ENCODE data around the gene TMEM132C. TPM values are rescaled to one million over a fixed set of nuclear protein-coding genes. Genes with fewer than 3 reads are reported as not detected.

TMEM132C gene
- polyA plus RNA-seq, 4 donors: 1.9 to 3.7 (median 3.3) TPM

DNA sequence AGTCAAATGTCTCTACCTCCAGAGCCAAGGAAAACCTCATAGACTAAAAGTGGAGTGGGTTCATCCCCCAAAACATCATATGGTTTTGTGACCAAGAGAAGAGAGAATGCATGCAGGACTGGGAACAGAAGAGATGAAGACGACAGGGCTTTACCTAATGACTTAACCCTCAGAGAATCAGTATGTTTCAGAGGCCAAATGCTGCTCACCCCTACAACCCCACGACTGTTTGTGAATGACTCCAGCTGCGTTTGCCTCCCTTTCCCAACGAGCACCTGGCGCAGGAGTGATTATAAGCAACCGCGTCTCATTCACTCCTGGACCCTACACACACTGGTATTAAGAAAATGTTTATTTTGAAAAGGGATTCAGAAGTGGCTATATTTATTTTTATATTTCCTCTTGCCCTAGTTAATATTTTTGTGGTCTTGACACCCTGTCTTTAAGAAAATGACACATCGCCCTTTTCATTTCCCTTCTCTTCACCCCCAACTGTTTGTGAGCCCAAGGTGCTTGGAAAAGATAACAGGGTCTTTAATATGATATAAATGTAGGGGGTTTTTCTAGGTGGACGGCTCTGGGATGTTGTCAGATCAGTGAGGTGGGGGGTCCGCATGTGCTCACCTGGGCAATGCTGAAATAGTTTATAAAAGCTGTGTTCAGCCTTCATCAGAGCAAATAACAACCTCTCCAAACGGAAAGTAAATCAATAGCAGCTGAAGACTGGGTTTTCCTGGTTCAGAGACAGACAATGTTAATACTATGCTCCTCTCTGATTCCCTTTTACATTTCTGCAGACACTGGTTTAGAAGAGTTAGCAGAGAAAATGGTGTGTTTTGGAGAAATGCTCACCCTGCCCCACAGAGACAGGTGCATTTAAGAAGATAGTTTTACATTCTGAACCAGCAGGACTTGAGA, 479.1 kb downstream of the TMEM132C start:
- no peak for DNase-seq (ENCODE audit: low read depth in 4 of 4, low spot score in 3 of 4)

DNA sequence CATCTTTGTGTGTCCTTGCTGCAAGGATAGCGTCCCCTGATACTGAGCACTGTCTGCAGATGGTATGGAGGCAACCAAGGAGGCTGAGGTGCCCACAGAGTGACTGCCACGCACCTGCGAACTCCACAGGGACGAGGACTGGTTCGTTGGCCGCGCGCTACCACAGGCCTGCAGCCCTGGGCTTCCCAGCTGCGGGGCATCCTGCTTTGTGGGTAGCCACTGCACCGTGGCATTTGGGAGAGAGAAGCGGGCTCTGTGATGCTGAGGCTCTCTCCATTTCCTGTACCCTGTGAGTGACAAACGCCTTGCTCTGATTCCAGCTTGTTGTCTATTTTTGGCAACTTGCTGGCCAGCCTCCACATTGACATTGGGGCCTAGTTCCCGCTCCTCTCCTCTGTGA, 480.5 kb downstream of the TMEM132C start:
- no peak for DNase-seq (ENCODE audit: low read depth in 4 of 4, low spot score in 3 of 4)

DNA sequence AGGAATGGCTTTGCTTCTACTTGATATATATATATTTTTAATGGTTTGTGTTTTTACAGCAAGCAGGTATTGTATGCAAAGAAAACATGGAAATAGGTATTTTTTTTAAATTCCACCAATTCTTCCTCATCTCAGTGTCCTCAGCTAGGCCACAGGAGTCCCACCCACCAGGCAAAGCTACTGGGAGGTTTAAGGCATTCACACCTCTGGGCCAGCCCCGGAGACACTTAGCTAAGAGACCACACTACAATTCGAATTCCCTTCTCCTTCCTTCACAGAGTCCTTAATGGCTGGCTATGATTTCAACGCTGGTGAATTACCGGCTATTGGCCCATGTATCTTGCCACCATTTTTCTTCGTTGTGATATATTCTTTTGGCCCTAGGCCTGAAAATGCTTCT, 485.4 kb downstream of the TMEM132C start:
- no peak for DNase-seq (ENCODE audit: low read depth in 4 of 4, low spot score in 3 of 4)

DNA sequence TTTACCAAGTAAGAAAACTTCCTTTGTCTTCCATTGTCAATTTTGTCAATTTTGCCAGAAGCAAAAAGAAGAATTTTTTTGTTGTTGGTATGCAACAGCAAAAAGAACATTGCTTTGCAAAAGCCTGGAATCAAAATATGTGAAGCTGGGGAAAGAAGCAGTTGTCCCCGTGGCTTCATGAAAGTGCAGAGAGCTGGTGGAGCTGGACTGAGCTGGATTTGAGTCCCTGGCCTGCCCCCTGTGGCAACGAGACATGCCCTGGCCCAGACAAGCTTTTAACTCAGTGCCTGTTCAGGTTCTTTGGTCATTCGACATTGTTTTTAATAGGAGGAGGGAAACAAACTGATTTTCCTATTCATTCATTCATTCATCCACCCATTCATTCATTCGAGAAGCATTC, 486.5 kb downstream of the TMEM132C start:
- no peak for DNase-seq (ENCODE audit: low read depth in 4 of 4, low spot score in 3 of 4)

DNA sequence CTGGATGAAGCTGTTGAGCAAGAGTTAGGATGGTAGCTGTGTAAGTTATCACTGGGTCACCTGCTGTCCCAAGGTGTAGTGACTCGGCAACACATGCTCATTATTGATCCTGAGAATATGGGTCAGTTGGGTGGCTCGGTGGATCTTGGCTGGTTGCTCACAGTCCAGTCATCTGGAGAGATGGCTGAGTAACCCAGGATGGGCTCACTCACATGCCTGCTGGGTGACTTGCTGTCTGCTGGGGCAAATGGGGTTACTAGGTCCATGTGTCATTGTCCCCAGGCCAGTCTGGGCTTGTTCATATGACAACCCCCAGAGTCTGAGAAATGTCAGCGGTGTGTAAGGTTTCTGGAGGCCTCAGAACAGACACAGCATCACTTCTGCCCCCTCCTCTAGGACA, 487.3 kb downstream of the TMEM132C start:
- no peak for DNase-seq (ENCODE audit: low read depth in 4 of 4, low spot score in 3 of 4)

DNA sequence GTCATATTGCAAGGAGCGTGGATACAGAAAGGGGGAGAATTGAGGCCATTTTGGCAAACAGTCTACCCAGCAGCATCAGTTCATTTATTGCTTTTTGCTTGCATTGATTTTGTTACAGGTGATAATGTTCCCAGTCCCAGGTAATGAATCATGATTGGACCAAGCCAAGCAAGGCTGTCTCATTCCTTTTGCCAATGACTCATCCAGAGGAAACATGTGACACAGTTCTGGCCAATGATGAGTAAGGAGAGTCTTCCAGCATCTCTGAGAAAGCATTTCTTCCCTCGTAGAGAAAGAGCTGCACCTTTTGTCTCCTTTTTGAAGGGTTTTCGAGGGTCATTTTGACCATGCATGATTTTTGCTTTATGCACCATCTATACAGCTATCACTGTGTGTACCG, 488.6 kb downstream of the TMEM132C start:
- no peak for DNase-seq (ENCODE audit: low read depth in 4 of 4, low spot score in 3 of 4)
